H1 (cell line): ENCODE measurements around the gene SYNRG. TPM values are rescaled to one million over a fixed set of nuclear protein-coding genes. Genes with fewer than 3 reads are reported as not detected.

Source experiments
- CTCF ChIA-PET: fragments of 300-600 bp; sonication (Branson Sonifier 250); formaldehyde crosslinking; loops from one replicate; lab custom pipeline; 2021; ENCODE audit not compliant: partially characterized antibody; lab: Charles Lee
- POLR2A ChIA-PET: fragments of 300-600 bp; sonication (Branson Sonifier 250); formaldehyde crosslinking; loops from one replicate; lab custom pipeline; 2021; ENCODE audit warnings: inconsistent platforms; ENCODE audit not compliant: partially characterized antibody; lab: Charles Lee
- DNase-seq, 2 experiments: peaks; one replicate each; pipeline versions ENCODE4 v3.0.0 to v3.0.0-alpha.2; 2010 to 2022; ENCODE audit warnings: low spot score in 2 of 2, low read depth in 1 of 2, mixed read lengths in 1 of 2
- FAIRE-seq: peaks from 2 replicates; lab custom pipeline; 2011; peaks lifted over from hg19 to GRCh38; lab: Jason Lieb, UNC
- H2AFZ ChIP-seq: 2 replicates; pipeline ENCODE4 v1.8.1; 2012; ENCODE audit warnings: low read length, inconsistent platforms
- H2AK5ac ChIP-seq: 2 replicates; pipeline ENCODE4 v1.6.1; 2013; ENCODE audit warnings: low read depth, low read length
- H2BK120ac ChIP-seq: replicated peaks from 2 replicates; pipeline ENCODE3; 2013; ENCODE audit warnings: low read depth, low read length, inconsistent platforms
- H2BK12ac ChIP-seq: 2 replicates; pipeline ENCODE4 v1.6.1; 2013; ENCODE audit warnings: low read depth, low read length
- H2BK15ac ChIP-seq: 2 replicates; pipeline ENCODE4 v1.6.1; 2013; ENCODE audit warnings: low read length
- H2BK20ac ChIP-seq: 2 replicates; pipeline ENCODE4 v1.6.1; 2013; ENCODE audit warnings: low read length
- H2BK5ac ChIP-seq: 2 replicates; pipeline ENCODE4 v1.6.1; 2013; ENCODE audit warnings: low read depth, low read length
- H3K14ac ChIP-seq: 2 replicates; pipeline ENCODE4 v1.6.1; 2013; ENCODE audit warnings: inconsistent platforms; ENCODE audit not compliant: insufficient read length
- H3K18ac ChIP-seq: 2 replicates; pipeline ENCODE4 v1.6.1; 2013; ENCODE audit warnings: low read length; ENCODE audit errors: extremely low read depth
- H3K23ac ChIP-seq: 2 replicates; pipeline ENCODE4 v1.6.1; 2013; ENCODE audit warnings: inconsistent platforms; ENCODE audit not compliant: insufficient read length
- H3K23me2 ChIP-seq: 2 replicates; pipeline ENCODE4 v1.6.1; 2013; ENCODE audit warnings: low read depth, low read length
- H3K27ac ChIP-seq: 2 replicates; pipeline ENCODE4 v1.6.1; 2011; ENCODE audit warnings: low read depth, low read length, inconsistent platforms
- H3K27me3 ChIP-seq, 4 experiments: replicated peaks in 1 of 4; 1 replicate in 1 of 4; 2 replicates in 3 of 4; pipeline versions ENCODE4 v1.6.1 to v1.8.1; 2011 to 2013; ENCODE audit warnings: low read length in 3 of 4, mild to moderate bottlenecking in 3 of 4, inconsistent platforms in 2 of 4, mixed read lengths in 2 of 4, moderate library complexity in 1 of 4; ENCODE audit not compliant: control insufficient read depth in 3 of 4, insufficient read depth in 3 of 4; ENCODE audit errors: extremely low read depth in 1 of 4
- H3K36me3 ChIP-seq, 4 experiments: 2 replicates each; pipeline versions ENCODE4 v1.6.1 to v1.8.1; 2011 to 2013; ENCODE audit warnings: mild to moderate bottlenecking in 4 of 4, low read length in 3 of 4, moderate library complexity in 2 of 4, control low read depth in 1 of 4, inconsistent platforms in 1 of 4; ENCODE audit not compliant: insufficient read depth in 4 of 4, control insufficient read depth in 2 of 4
- H3K4ac ChIP-seq: replicated peaks from 2 replicates; pipeline ENCODE3; 2013; ENCODE audit warnings: low read length, low read depth, mixed read lengths, inconsistent platforms; ENCODE audit not compliant: insufficient read length
- H3K4me1 ChIP-seq, 4 experiments: replicated peaks in 1 of 4; 1 replicate in 1 of 4; 2 replicates in 3 of 4; pipeline versions ENCODE4 v1.6.1 to v1.8.1; 2011 to 2013; ENCODE audit warnings: low read length in 3 of 4, inconsistent platforms in 2 of 4, mixed read lengths in 1 of 4; ENCODE audit not compliant: insufficient read depth in 4 of 4, control insufficient read depth in 3 of 4
- H3K4me2 ChIP-seq, 2 experiments: 2 replicates each; pipeline versions ENCODE4 v1.6.1 to v1.8.1; 2011 to 2013; ENCODE audit warnings: low read depth in 2 of 2, low read length in 2 of 2, control low read depth in 1 of 2, inconsistent platforms in 1 of 2, mild to moderate bottlenecking in 1 of 2; ENCODE audit not compliant: insufficient read depth in 1 of 2
- H3K4me3 ChIP-seq, 4 experiments: fragments of 200-600, 300-600 bp in 1 of 4; sonication (generic), shearing (Covaris generic), sonication (Bioruptor Twin) in 1 of 4; 2 replicates each; pipeline versions ENCODE4 v1.5.1 to v1.8.1; 2011 to 2016; ENCODE audit warnings: low read length in 4 of 4, low read depth in 3 of 4, control low read depth in 2 of 4, inconsistent platforms in 2 of 4, mild to moderate bottlenecking in 2 of 4, mixed read lengths in 1 of 4, moderate library complexity in 1 of 4; ENCODE audit not compliant: insufficient read depth in 2 of 4; ENCODE audit errors: extremely low read depth in 1 of 4
- H3K56ac ChIP-seq: replicated peaks from 2 replicates; pipeline ENCODE3; 2013; ENCODE audit warnings: low read depth, mild to moderate bottlenecking, mixed read lengths, low read length, inconsistent platforms; ENCODE audit not compliant: insufficient read length
- H3K79me1 ChIP-seq: 2 replicates; pipeline ENCODE4 v1.6.1; 2013; ENCODE audit warnings: low read depth, low read length, control low read depth
- H3K79me2 ChIP-seq, 2 experiments: 2 replicates each; pipeline versions ENCODE4 v1.6.1 to v1.8.1; 2012 to 2013; ENCODE audit warnings: low read length in 2 of 2, mild to moderate bottlenecking in 2 of 2, inconsistent platforms in 1 of 2; ENCODE audit not compliant: insufficient read depth in 2 of 2, control insufficient read depth in 1 of 2
- H3K9ac ChIP-seq, 4 experiments: replicated peaks in 1 of 4; 1 replicate in 1 of 4; 2 replicates in 3 of 4; pipeline versions ENCODE4 v1.6.1 to v1.8.1; 2011 to 2013; ENCODE audit warnings: low read depth in 3 of 4, low read length in 3 of 4, control low read depth in 2 of 4, mild to moderate bottlenecking in 2 of 4, moderate library complexity in 2 of 4, inconsistent platforms in 1 of 4; ENCODE audit errors: extremely low read depth in 1 of 4
- H3K9me3 ChIP-seq, 2 experiments: 2 replicates each; pipeline versions ENCODE4 v1.6.1 to v1.8.1; 2012 to 2013; ENCODE audit warnings: mild to moderate bottlenecking in 2 of 2, moderate library complexity in 2 of 2, control low read depth in 1 of 2, inconsistent platforms in 1 of 2, low read depth in 1 of 2, low read length in 1 of 2, mixed read lengths in 1 of 2; ENCODE audit not compliant: insufficient read depth in 2 of 2
- H4K20me1 ChIP-seq, 2 experiments: replicated peaks in 1 of 2; 2 replicates each; pipeline versions ENCODE3 to v1.8.1; 2011 to 2013; ENCODE audit warnings: inconsistent platforms in 2 of 2, low read length in 2 of 2, mild to moderate bottlenecking in 1 of 2; ENCODE audit not compliant: insufficient read depth in 2 of 2, control insufficient read depth in 1 of 2
- H4K5ac ChIP-seq: 2 replicates; pipeline ENCODE4 v1.6.1; 2013; ENCODE audit warnings: low read length, low read depth, mixed read lengths, inconsistent platforms; ENCODE audit not compliant: insufficient read length
- H4K8ac ChIP-seq: 2 replicates; pipeline ENCODE4 v1.8.0; 2013; ENCODE audit warnings: mild to moderate bottlenecking, moderate library complexity, low read length, inconsistent platforms; ENCODE audit not compliant: insufficient read depth; ENCODE audit errors: extremely low read depth
- H4K91ac ChIP-seq: replicated peaks from 2 replicates; pipeline ENCODE3; 2013; ENCODE audit warnings: low read length, mixed read lengths, inconsistent platforms; ENCODE audit not compliant: insufficient read length
- CBX5 ChIP-seq: fragments of 300-800, 300-1000 bp; sonication (generic); IDR thresholded peaks from 2 replicates; pipeline ENCODE4 v1.7.1; 2016; ENCODE audit warnings: antibody characterized with exemption, low read length, low read depth
- CREB1 ChIP-seq: IDR thresholded peaks from 2 replicates; pipeline ENCODE4 v1.6.1; 2012; ENCODE audit warnings: inconsistent platforms
- GABPA ChIP-seq: IDR thresholded peaks from 2 replicates; pipeline ENCODE4 v1.6.1; 2011; ENCODE audit warnings: mild to moderate bottlenecking, low read length, moderate library complexity, borderline replicate concordance; ENCODE audit not compliant: insufficient read depth
- HDAC2 ChIP-seq, 2 experiments: fragments of 300-600 bp in 1 of 2; sonication (generic) in 1 of 2; IDR thresholded peaks; 2 replicates each; pipeline ENCODE4 v1.6.1; 2011 to 2012; ENCODE audit warnings: low read depth in 2 of 2, low read length in 2 of 2, mild to moderate bottlenecking in 2 of 2, moderate library complexity in 2 of 2, borderline replicate concordance in 1 of 2, inconsistent platforms in 1 of 2
- JUND ChIP-seq: IDR thresholded peaks from 2 replicates; pipeline ENCODE4 v1.6.1; 2011; ENCODE audit warnings: mild to moderate bottlenecking, improper control_type of control experiment, low read length
- KDM1A ChIP-seq: fragments of 200-600, 300-600 bp; sonication (generic); IDR thresholded peaks from 2 replicates; pipeline ENCODE4 v1.7.1; 2016; ENCODE audit warnings: mild to moderate bottlenecking, low read length, borderline replicate concordance
- POLR2A ChIP-seq, 2 experiments: IDR thresholded peaks; 1 replicate in 1 of 2; 2 replicates in 1 of 2; pipeline ENCODE4 v1.6.1; 2011; ENCODE audit warnings: low read depth in 2 of 2, low read length in 2 of 2, mild to moderate bottlenecking in 2 of 2; ENCODE audit errors: control extremely low read depth in 1 of 2
- RFX5 ChIP-seq: IDR thresholded peaks from 2 replicates; pipeline ENCODE4 v1.6.1; 2011; ENCODE audit warnings: low read depth, low read length, improper control_type of control experiment, borderline replicate concordance
- ZNF274 ChIP-seq: IDR thresholded peaks from 2 replicates; pipeline ENCODE4 v1.7.0; 2012; ENCODE audit warnings: low read length, borderline replicate concordance; ENCODE audit errors: extremely low read depth
- WGBS, 2 experiments: shearing (Covaris generic) in 1 of 2; methylation state at CpG; one replicate each; pipeline versions ENCODE4 v1.1.6 to v1.1.7; 2013 to 2015; ENCODE audit warnings: low lambda C conversion rate in 2 of 2, mixed read lengths in 2 of 2, inconsistent platforms in 1 of 2, low coverage in 1 of 2, missing lambda C conversion rate in 1 of 2; ENCODE audit not compliant: insufficient replicate concordance in 2 of 2, insufficient coverage in 1 of 2, insufficient read length in 1 of 2; ENCODE audit errors: extremely low coverage in 1 of 2, missing lambda C conversion rate in 1 of 2; 5-methylcytosine and 5-hydroxymethylcytosine counted together
- polyA plus RNA-seq, 7 experiments: library from polyadenylated mRNA; depleted of rRNA in 3 of 7; stranded (reverse) in 5 of 7; unstranded in 2 of 7; fragments of >200 nt in 5 of 7; fragments of 200-250 nt in 2 of 7; gene quantifications; 1 replicate in 5 of 7; 2 replicates in 1 of 7; 4 replicates in 1 of 7; pipeline versions ENCODE4 v1.2.1 to v1.2.3, GENCODE V29; 2011 to 2013; ENCODE audit warnings: missing spikeins in 2 of 7, mixed read lengths in 2 of 7
- total RNA-seq: library from RNA; stranded (reverse); fragmentation: NEBNext Ultra II Directional; extraction: Animal tissue kit (Norgen Biotek cat#: 25700); gene quantifications from 2 replicates; pipeline ENCODE4 v1.2.1, GENCODE V29; 2021
- TF ChIP-seq, protein P1 (sequence below): IDR thresholded peaks from 2 replicates; pipeline ENCODE4 v1.6.1; 2012; ENCODE audit warnings: low read length, inconsistent platforms

Gene SYNRG
- total and polyA plus RNA-seq, 2 of the 8 experiments (the other 6 are each of a cell fraction or from before 2014, with no cell fraction given): 7.7 to 31.7 TPM

DNA sequence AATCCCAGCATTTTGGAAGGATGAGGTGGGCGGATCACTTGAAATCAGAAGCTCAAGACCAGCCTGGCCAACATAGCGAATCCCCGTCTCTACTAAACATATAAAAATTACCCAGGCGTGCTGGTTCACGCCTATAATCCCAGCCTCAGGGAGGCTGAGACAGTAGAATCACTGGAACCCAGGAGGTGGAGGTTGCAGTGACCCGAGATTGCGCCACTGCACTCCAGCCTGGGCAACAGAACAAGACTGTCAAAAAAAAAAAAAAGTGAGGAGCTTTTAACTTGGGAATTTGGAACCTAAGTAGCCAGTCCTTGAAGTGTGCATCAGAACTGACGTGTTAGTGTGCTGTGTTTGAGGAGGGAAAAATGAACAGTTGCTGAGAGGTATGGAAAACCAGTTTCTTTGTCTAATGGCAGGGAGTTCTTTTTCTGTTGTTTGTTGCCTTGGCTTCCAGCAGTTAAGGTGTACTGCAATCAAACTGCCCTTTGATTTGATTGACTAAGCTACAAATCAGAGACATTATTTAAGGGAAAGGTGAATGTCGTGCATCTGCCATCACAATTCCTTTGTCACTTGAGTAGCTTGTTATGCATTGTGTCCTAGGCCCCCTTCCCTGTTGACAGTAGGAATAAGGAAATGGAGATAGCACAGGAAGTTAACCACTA lies 128.1 kb downstream of the SYNRG start:
- CTCF ChIA-PET: interaction anchor here (0.6 to 2.1 kb wide), 7 partner anchors 22 to 108 kb away, joined by 3 to 7 read pairs (median 4); no protein-coding TSS in a partner anchor
- no peak for FAIRE-seq
- no peak for TF ChIP-seq KDM1A
- TF ChIP-seq RFX5: no peak
- TF ChIP-seq HDAC2 (IDR thresholded peaks at IDR 0.05; ENCODE audit: borderline replicate concordance in 1 of 2, low read depth in 2 of 2, low read length in 2 of 2): no peak
- TF ChIP-seq JUND: no peak
- TF ChIP-seq CBX5: no peak
- no peak for TF ChIP-seq CREB1
- no peak for TF ChIP-seq GABPA
- TF ChIP-seq POLR2A (IDR thresholded peaks at IDR 0.05; ENCODE audit: control extremely low read depth in 1 of 2, low read depth in 2 of 2, low read length in 2 of 2): no peak
- TF ChIP-seq, protein P1, sequence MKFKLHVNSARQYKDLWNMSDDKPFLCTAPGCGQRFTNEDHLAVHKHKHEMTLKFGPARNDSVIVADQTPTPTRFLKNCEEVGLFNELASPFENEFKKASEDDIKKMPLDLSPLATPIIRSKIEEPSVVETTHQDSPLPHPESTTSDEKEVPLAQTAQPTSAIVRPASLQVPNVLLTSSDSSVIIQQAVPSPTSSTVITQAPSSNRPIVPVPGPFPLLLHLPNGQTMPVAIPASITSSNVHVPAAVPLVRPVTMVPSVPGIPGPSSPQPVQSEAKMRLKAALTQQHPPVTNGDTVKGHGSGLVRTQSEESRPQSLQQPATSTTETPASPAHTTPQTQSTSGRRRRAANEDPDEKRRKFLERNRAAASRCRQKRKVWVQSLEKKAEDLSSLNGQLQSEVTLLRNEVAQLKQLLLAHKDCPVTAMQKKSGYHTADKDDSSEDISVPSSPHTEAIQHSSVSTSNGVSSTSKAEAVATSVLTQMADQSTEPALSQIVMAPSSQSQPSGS: no peak
- no peak for TF ChIP-seq ZNF274

More for the DNA sequence above, 128.1 kb downstream of the SYNRG start:
- 90% methylated on average over 9 of the region's 9 CpGs; no CpG with 5 or more reads in 1 of the 2 experiments for WGBS, 2 experiments
- POLR2A ChIA-PET: interaction anchor here (0.6 to 1.9 kb wide), 2 partner anchors 13 to 246 kb away, joined by 3 to 5 read pairs; no protein-coding TSS in a partner anchor
- Histone ChIP-seq H4K8ac (no peak overlapping the region), H3K79me2 (no peaks in the 10 kb centered on the region), H2AK5ac (no peak overlapping the region), H2AFZ (no peak overlapping the region), H3K4me1 (peaks cover 0 to 7% (median 3%) of the 10 kb centered on the region in 4 experiments; a peak in 4 of 7 replicates), H3K79me1 (no peaks in the 10 kb centered on the region), H2BK5ac (no peak overlapping the region), H2BK12ac (no peak overlapping the region), H3K23ac (no peak overlapping the region), H3K9ac (no peak overlapping the region; a peak in 1 of 7 replicates), H3K27ac (no peak overlapping the region), H3K18ac (no peak overlapping the region), H4K20me1 (no peaks in the 10 kb centered on the region), H3K27me3 (no peaks in the 10 kb centered on the region), H3K4me3 (no peak overlapping the region), H3K9me3 (no peaks in the 10 kb centered on the region), H2BK15ac (no peak overlapping the region), H2BK20ac (no peak overlapping the region), H2BK120ac (no peak overlapping the region), H3K56ac (no peak overlapping the region), H3K36me3 (peaks cover 2 to 20% (median 10%) of the 10 kb centered on the region in 4 experiments; a peak in 7 of 8 replicates), H4K91ac (no peak overlapping the region), H3K14ac (no peak overlapping the region), H3K4ac (no peak overlapping the region), H3K4me2 (no peak overlapping the region), H4K5ac (no peak overlapping the region), H3K23me2 (no peaks in the 10 kb centered on the region)
- no peak for DNase-seq
